ENCODE results near the gene SP1. TPM values are rescaled to one million over a fixed set of nuclear protein-coding genes. Genes with fewer than 3 reads are reported as not detected.
"Not testable (repeated sequence)": the region's sequence is repeated elsewhere in the genome, so short reads cannot be mapped to it uniquely, and the experiment has no call there.

The SP1 gene
- total RNA-seq, 1 experiment from 2014 or later, result 83.3 TPM

DNA sequence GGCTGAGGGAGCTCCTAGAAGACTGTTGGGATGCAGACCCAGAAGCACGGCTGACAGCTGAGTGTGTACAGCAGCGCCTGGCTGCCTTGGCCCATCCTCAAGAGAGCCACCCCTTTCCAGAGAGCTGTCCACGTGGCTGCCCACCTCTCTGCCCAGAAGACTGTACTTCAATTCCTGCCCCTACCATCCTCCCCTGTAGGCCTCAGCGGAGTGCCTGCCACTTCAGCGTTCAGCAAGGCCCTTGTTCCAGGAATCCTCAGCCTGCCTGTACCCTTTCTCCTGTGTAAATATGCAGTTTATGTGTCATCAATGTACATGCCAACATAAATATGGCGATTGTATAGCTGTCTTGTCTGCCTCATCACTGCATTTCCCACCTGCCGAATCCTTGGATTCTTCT is 51.2 kb downstream of the SP1 start:
- POLR2A ChIA-PET, result interaction anchor here (0.6 kb wide), 1 partner anchor 44 kb away, joined by 4 read pairs; no protein-coding TSS in a partner anchor
- TF ChIP-seq, protein P1, sequence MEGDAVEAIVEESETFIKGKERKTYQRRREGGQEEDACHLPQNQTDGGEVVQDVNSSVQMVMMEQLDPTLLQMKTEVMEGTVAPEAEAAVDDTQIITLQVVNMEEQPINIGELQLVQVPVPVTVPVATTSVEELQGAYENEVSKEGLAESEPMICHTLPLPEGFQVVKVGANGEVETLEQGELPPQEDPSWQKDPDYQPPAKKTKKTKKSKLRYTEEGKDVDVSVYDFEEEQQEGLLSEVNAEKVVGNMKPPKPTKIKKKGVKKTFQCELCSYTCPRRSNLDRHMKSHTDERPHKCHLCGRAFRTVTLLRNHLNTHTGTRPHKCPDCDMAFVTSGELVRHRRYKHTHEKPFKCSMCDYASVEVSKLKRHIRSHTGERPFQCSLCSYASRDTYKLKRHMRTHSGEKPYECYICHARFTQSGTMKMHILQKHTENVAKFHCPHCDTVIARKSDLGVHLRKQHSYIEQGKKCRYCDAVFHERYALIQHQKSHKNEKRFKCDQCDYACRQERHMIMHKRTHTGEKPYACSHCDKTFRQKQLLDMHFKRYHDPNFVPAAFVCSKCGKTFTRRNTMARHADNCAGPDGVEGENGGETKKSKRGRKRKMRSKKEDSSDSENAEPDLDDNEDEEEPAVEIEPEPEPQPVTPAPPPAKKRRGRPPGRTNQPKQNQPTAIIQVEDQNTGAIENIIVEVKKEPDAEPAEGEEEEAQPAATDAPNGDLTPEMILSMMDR (IDR thresholded peaks at IDR 0.05; ENCODE audit: insufficient read depth in 1 of 2, low read depth in 1 of 2, low read length in 1 of 2, severe bottlenecking in 1 of 2, unreplicated experiment in 1 of 2), result no peak

DNA sequence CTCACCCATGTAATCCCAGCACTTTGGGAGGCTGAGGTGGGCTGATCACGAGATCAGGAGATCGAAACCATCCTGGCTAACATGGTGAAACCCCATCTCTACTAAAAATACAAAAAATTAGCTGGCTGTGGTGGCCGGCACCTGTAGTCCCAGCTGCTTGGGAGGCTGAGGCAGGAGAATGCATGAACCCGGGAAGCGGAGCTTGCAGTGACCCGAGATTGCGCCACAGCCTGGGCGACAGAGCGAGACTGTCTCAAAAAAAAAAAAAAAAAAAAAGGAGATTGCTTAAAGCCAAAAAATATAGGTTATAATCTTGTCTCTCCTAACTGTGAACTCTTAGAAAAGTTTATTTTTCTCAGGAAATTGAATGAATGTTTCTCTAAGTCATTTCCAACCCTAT is 55.4 kb downstream of the SP1 start:
- H3K27ac Mint-ChIP-seq (ENCODE audit: unreplicated experiment); CTCF ChIA-PET: not testable (repeated sequence)

More for the DNA sequence above, 51.2 kb downstream of the SP1 start:
- H3K36me3 ChIP-seq (ENCODE audit: control insufficient read depth, insufficient read depth, low read length), result no peaks in the 10 kb centered on the region
- intact Hi-C loops (cut with micrococcal nuclease; ENCODE audit: unreplicated experiment), result no loop called here
- Mint-ChIP-seq H3K36me3 (ENCODE audit: insufficient read depth, unreplicated experiment) (peaks cover 4% of the 10 kb centered on the region), H3K4me3 (ENCODE audit: unreplicated experiment) (no peak overlapping the region), H3K9me3 (ENCODE audit: unreplicated experiment) (no peaks in the 10 kb centered on the region), H3K4me1 (ENCODE audit: low read depth, unreplicated experiment) (peaks cover 11% of the 10 kb centered on the region), H3K27me3 (ENCODE audit: insufficient read depth, unreplicated experiment) (no peaks in the 10 kb centered on the region), H3K27ac (ENCODE audit: unreplicated experiment) (no peak overlapping the region)
- no peaks in the 10 kb centered on the region for H3K27me3 ChIP-seq (replicated peaks; ENCODE audit: control insufficient read depth, insufficient read depth, low read length)
- H3K9me3 ChIP-seq, result no peaks in the 10 kb centered on the region
- H3K4me3 ChIP-seq (ENCODE audit: low read depth, low read length), result no peak overlapping the region
- no TSS peak for BruUV-seq (replicated peaks)
- CTCF ChIA-PET, result no interaction called here
- H3K4me1 ChIP-seq, result no peaks in the 10 kb centered on the region
- no peak for DNase-seq

DNA sequence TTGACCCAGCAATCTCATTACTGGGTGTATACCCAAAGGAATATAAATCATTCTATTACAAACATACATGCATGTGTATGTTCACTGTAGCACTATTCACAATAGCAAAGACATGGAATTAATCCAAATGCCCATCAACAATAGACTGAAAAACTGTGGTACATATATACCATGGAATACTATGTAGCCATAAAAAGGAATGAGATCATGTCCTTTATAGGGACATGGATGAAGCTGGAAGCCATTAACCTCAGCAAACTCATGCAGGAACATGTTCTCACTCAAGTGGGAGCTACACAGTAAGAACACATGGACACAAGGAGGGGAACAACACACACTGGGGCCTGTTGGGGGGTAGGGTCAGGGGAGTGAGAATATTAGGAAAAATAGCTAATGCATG is 59.6 kb downstream of the SP1 start:
- H3K27ac Mint-ChIP-seq (ENCODE audit: unreplicated experiment); H3K9me3 Mint-ChIP-seq (ENCODE audit: unreplicated experiment); H3K9me3 ChIP-seq; intact Hi-C loops (cut with micrococcal nuclease; ENCODE audit: unreplicated experiment); H3K4me3 ChIP-seq (ENCODE audit: low read depth, low read length); DNase-seq; H3K27me3 Mint-ChIP-seq (ENCODE audit: insufficient read depth, unreplicated experiment); H3K36me3 ChIP-seq (ENCODE audit: control insufficient read depth, insufficient read depth, low read length); BruUV-seq (replicated peaks); H3K27me3 ChIP-seq (replicated peaks; ENCODE audit: control insufficient read depth, insufficient read depth, low read length): not testable (repeated sequence)
- Mint-ChIP-seq H3K36me3 (ENCODE audit: insufficient read depth, unreplicated experiment) (peaks cover 28% of the 10 kb centered on the region), H3K4me3 (ENCODE audit: unreplicated experiment) (peak overlapping the region; percentile 61), H3K4me1 (ENCODE audit: low read depth, unreplicated experiment) (peaks cover 19% of the 10 kb centered on the region)
- POLR2A ChIA-PET, result interaction anchor here (0.7 kb wide), 1 partner anchor 115 kb away, joined by 5 read pairs; no protein-coding TSS in a partner anchor
- H3K4me1 ChIP-seq, result peaks cover 18% of the 10 kb centered on the region
- CTCF ChIA-PET, result interaction anchor here (2.2 kb wide), 1 partner anchor 18 kb away, joined by 22 read pairs; no protein-coding TSS in a partner anchor

More for the DNA sequence above, 55.4 kb downstream of the SP1 start:
- BruUV-seq (replicated peaks); H3K4me3 ChIP-seq (ENCODE audit: low read depth, low read length); H3K4me3 Mint-ChIP-seq (ENCODE audit: unreplicated experiment); POLR2A ChIA-PET; H3K9me3 Mint-ChIP-seq (ENCODE audit: unreplicated experiment); H3K27me3 ChIP-seq (replicated peaks; ENCODE audit: control insufficient read depth, insufficient read depth, low read length); intact Hi-C loops (cut with micrococcal nuclease; ENCODE audit: unreplicated experiment); H3K27me3 Mint-ChIP-seq (ENCODE audit: insufficient read depth, unreplicated experiment); DNase-seq; H3K36me3 Mint-ChIP-seq (ENCODE audit: insufficient read depth, unreplicated experiment); H3K4me1 ChIP-seq; H3K36me3 ChIP-seq (ENCODE audit: control insufficient read depth, insufficient read depth, low read length); H3K4me1 Mint-ChIP-seq (ENCODE audit: low read depth, unreplicated experiment); H3K9me3 ChIP-seq: not testable (repeated sequence)

DNA sequence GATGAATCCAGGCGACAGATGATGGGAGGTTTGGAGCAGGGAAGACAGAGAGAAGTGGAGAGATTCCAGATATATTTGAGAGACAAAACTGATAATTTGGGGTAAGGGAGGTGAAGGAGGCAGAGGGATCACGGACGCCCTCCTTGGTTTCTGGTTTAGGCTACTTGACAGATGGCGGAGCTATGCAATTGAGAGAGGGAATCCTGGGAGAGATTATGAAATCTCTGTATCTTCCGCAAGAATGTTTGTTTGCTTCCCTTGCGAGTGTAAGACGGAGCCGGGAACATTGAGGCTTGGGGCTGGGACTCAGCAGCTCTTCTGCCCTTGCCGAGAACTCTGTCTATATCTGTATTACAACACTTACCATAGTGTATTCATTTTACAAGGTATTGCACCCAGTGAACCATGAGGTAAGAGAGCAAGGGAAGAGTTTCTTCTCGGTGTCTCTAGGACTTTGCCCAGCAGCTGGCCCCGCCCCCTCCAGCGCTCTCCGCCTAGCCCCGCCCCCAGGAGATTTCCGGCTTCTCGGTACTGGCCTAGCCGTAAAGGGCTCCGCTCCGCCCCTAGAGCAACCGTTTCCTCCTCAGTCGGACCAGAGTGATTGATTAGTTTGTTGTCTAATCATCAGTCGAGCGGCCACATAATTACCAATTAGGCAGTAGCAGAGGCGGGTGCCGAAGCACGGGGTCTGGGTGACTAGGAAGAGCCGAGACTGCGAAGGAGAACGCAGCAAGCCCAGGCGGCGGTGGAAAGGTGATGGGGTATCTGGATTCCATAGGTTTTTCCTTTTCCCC is 61.3 kb downstream of the SP1 start, which contains the start of gene PRR13:
Gene PRR13 (plus strand): TSS at position 695 of the 794 bp plus-strand sequence. CDS start 981 bp downstream, outside the sequence.
- Mint-ChIP-seq H3K27me3 (ENCODE audit: insufficient read depth, unreplicated experiment) (no peaks in the 10 kb centered on the region), H3K4me1 (ENCODE audit: low read depth, unreplicated experiment) (peaks cover 26% of the 10 kb centered on the region), H3K36me3 (ENCODE audit: insufficient read depth, unreplicated experiment) (peaks cover 45% of the 10 kb centered on the region), H3K27ac (ENCODE audit: unreplicated experiment) (peak within 1 kb of the TSS; percentile 98), H3K4me3 (ENCODE audit: unreplicated experiment) (peak within 1 kb of the TSS; percentile 85), H3K9me3 (ENCODE audit: unreplicated experiment) (no peaks in the 10 kb centered on the region)
- intact Hi-C loops (cut with micrococcal nuclease; ENCODE audit: unreplicated experiment), result loop anchor here (1.0 kb wide), 3 partner anchors 10 to 62 kb away; no protein-coding TSS in a partner anchor
- H3K9me3 ChIP-seq, result no peaks in the 10 kb centered on the region
- H3K36me3 ChIP-seq (ENCODE audit: control insufficient read depth, insufficient read depth, low read length), result no peaks in the 10 kb centered on the region; the same call in 1 of the 2 replicates
- TSS peak; percentile 94 for BruUV-seq (replicated peaks)
- DNase-seq, result peak; percentile 98 to 99
- peaks cover 30% of the 10 kb centered on the region for H3K4me1 ChIP-seq
- CTCF ChIA-PET, result interaction anchor here (0.6 to 2.2 kb wide), 6 partner anchors 9 to 120 kb away, joined by 3 to 22 read pairs (median 6); partner anchors contain the start of gene AAAS
- H3K27me3 ChIP-seq (replicated peaks; ENCODE audit: control insufficient read depth, insufficient read depth, low read length), result no peaks in the 10 kb centered on the region
- POLR2A ChIA-PET, result interaction anchor here (0.7 to 1.6 kb wide), 5 partner anchors 24 to 120 kb away, joined by 3 to 13 read pairs (median 5); partner anchors contain the start of genes SP1 and TARBP2
- H3K4me3 ChIP-seq (ENCODE audit: low read depth, low read length), result peak within 1 kb of the TSS; percentile 69
- TF ChIP-seq, protein P1 (IDR thresholded peaks at IDR 0.05; ENCODE audit: insufficient read depth in 1 of 2, low read depth in 1 of 2, low read length in 1 of 2, severe bottlenecking in 1 of 2, unreplicated experiment in 1 of 2), result no peak
